Urinary bladder (tissue), 4 donors: ENCODE measurements around the gene MT1E. TPM values are rescaled to one million over a fixed set of nuclear protein-coding genes. Genes with fewer than 3 reads are reported as not detected.
A peak's percentile ranks its signal among the peaks of the same experiment; 100 is the strongest.

ENCODE experiments used
- DNase-seq: peaks from one replicate; pipeline ENCODE4 v3.0.0-alpha.2; 2015; ENCODE audit errors: extremely low spot score
- H3K27ac ChIP-seq: one replicate; pipeline ENCODE4 v1.5.1; 2013; ENCODE audit warnings: low read depth, mild to moderate bottlenecking, moderate library complexity
- H3K36me3 ChIP-seq: one replicate; pipeline ENCODE4 v1.6.1; 2013; ENCODE audit warnings: mild to moderate bottlenecking, moderate library complexity; ENCODE audit not compliant: insufficient read depth
- H3K4me1 ChIP-seq: one replicate; pipeline ENCODE4 v1.6.1; 2013; ENCODE audit warnings: mild to moderate bottlenecking, moderate library complexity; ENCODE audit not compliant: insufficient read depth
- H3K4me3 ChIP-seq: one replicate; pipeline ENCODE4 v1.5.1; 2013; ENCODE audit warnings: low read depth, low read length
- WGBS: extraction: QIAGEN DNeasy Blood & Tissue Kit; methylation state at CpG from one replicate; pipeline ENCODE4 v1.1.7; 2013; 5-methylcytosine and 5-hydroxymethylcytosine counted together
- polyA plus RNA-seq: library from polyadenylated mRNA; stranded (reverse); fragments of 200-250 nt; gene quantifications from one replicate; pipeline ENCODE4 v1.2.3, GENCODE V29; 2013
- total RNA-seq: library from RNA; depleted of rRNA; stranded (reverse); fragments of >200 nt; gene quantifications from one replicate; pipeline ENCODE4 v1.2.3, GENCODE V29; 2014
- donor health status: healthy with polysubstance abuse.
- donor health status: healthy.

The MT1E gene
- total and polyA plus RNA-seq, 2 donors: 14.7 to 189 TPM

GRCh38 chr16:56626685-56627084 lies 1.1 kb downstream of the MT1E start:
- H3K4me3 ChIP-seq: peak overlapping the region; percentile 46
- no peaks in the 10 kb centered on the region for H3K36me3 ChIP-seq
- H3K27ac ChIP-seq: no peak overlapping the region
- no peak for DNase-seq
- WGBS: 61% methylated on average over 7 of the region's 7 CpGs
- no peaks in the 10 kb centered on the region for H3K4me1 ChIP-seq

DNA sequence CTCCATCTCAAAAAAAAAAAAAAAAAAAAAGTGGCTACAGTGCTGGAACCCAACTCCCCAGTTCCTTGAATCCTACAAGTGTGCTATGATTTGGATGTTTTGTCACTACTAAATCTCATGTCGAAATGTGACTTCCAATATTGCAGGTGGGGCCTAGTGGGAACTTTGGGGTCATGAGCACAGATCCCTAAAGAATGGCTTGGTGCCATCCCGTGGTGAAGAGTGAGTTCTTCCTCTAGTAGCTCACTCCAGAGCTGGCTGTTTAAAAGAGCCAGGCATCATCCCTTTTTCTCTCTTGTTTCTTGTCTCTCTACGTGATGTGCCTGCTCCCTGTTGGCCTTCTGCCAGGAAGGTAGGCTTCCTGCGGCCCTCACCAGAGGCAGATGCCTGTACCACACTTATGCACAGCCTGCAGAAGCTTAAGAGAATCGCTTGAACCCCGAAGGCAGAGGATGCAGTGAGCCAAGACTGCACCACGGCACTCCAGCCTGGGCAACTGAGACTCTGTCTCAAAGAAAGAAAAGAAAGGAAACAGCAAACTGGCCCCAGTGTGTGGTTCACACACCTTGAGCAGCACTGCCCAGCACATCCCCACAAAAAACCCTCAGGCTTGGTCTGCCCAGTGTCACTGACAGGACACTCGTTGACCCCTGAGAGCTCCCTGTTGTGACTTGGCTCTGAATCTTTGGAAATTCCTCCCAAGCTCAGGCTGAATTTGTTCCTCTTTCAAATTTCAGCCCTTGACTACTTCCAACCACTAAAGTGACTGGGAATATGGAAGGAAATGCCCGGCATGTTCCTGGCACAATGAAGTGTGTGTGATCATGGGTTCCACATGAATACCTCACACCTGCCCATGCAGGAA lies 3.1 kb downstream of the MT1E start:
- no peak overlapping the region for H3K27ac ChIP-seq
- no peak overlapping the region for H3K4me3 ChIP-seq
- DNase-seq: no peak
- no peaks in the 10 kb centered on the region for H3K4me1 ChIP-seq
- H3K36me3 ChIP-seq: no peaks in the 10 kb centered on the region
- WGBS: 71% methylated on average over 9 of the region's 9 CpGs

- whole genome bisulfite sequencing: 71% methylated on average over 3 of the region's 3 CpGs
- no peak overlapping the region for H3K27ac ChIP-seq
- H3K4me3 ChIP-seq: no peak overlapping the region
- H3K36me3 ChIP-seq: no peaks in the 10 kb centered on the region
- no peak for DNase-seq
- no peaks in the 10 kb centered on the region for H3K4me1 ChIP-seq
These were observed 4.0 kb downstream of the MT1E start for GRCh38 chr16:56629531-56629930.

DNA sequence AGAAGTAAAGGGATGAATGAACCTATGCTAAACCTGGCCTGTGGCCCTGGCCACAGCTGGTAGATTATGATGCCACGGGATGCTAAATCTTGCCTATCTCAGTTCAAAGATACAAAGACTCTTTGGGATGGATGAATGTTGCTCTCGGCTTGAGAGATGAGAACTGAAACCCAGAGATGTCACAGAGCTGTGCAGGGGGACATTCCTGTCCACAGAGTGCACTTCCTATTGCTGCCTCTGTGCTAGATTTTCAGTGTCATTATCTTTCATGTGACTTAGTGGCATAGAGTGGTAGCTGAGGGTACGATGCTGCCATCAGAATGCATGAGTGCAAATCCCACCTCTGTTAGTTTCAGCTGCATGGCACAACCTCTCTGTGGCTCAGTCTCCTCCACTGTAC lies 4.6 kb downstream of the MT1E start:
- WGBS: 81% methylated on average over 3 of the region's 3 CpGs

GRCh38 chr16:56631197-56631596 lies 5.6 kb downstream of the MT1E start:
- Histone ChIP-seq H3K36me3 (no peaks in the 10 kb centered on the region), H3K4me3 (no peak overlapping the region), H3K27ac (no peak overlapping the region), H3K4me1 (no peaks in the 10 kb centered on the region)
- WGBS: 90% methylated on average over 10 of the region's 10 CpGs
- DNase-seq: no peak

More for the DNA sequence above, 4.6 kb downstream of the MT1E start:
- Histone ChIP-seq H3K4me1 (no peaks in the 10 kb centered on the region), H3K36me3 (no peaks in the 10 kb centered on the region), H3K4me3 (no peak overlapping the region), H3K27ac (no peak overlapping the region)
- DNase-seq: no peak

DNA sequence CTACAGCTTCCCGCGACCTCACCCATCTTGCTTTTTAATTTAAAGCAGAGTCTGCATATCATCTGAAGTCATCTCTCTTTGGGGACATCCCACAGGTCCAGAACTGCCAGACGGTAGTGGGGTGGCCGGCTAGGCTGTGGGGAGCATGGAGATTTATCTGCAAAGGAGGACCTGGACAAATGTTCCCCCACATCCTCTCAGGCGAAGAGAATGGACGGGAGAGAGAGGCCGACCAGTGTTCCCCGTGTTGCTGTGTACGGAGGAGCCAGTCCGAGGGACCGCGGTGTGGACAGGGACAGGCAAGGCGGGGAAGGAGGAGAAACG lies 6.2 kb downstream of the MT1E start:
- DNase-seq: no peak

GRCh38 chr16:56632156-56632847 lies 6.7 kb downstream of the MT1E start, which contains the start of gene MT1M:
Gene MT1M, plus strand, starts transcription at chr16:56632659. Its CDS starts 73 bp downstream, at chr16:56632732.
- H3K4me3 ChIP-seq: peak within 1 kb of the TSS; percentile 44
- WGBS: 3% methylated on average over 61 of the region's 61 CpGs
- no peak for DNase-seq
- no peaks in the 10 kb centered on the region for H3K36me3 ChIP-seq
- peak within 1 kb of the TSS; percentile 79 for H3K27ac ChIP-seq
- no peaks in the 10 kb centered on the region for H3K4me1 ChIP-seq

More for the DNA sequence above, 6.2 kb downstream of the MT1E start:
- H3K4me3 ChIP-seq: peak overlapping the region; percentile 44
- peak overlapping the region; percentile 79 for H3K27ac ChIP-seq
- 37% methylated on average over 14 of the region's 14 CpGs for WGBS
- H3K36me3 ChIP-seq: no peaks in the 10 kb centered on the region
- no peaks in the 10 kb centered on the region for H3K4me1 ChIP-seq

GRCh38 chr16:56632848-56633365 lies 7.3 kb downstream of the MT1E start:
- WGBS: 54% methylated on average over 6 of the region's 6 CpGs
- H3K36me3 ChIP-seq: no peaks in the 10 kb centered on the region
- H3K4me3 ChIP-seq: peak overlapping the region; percentile 44
- no peaks in the 10 kb centered on the region for H3K4me1 ChIP-seq
- DNase-seq: no peak
- H3K27ac ChIP-seq: peak overlapping the region; percentile 48

- Histone ChIP-seq H3K27ac (no peak overlapping the region), H3K36me3 (no peaks in the 10 kb centered on the region), H3K4me3 (no peak overlapping the region), H3K4me1 (no peaks in the 10 kb centered on the region)
- WGBS: 63% methylated on average over 7 of the region's 7 CpGs
- no peak for DNase-seq
These were observed 8.0 kb downstream of the MT1E start for GRCh38 chr16:56633535-56633934.

DNA sequence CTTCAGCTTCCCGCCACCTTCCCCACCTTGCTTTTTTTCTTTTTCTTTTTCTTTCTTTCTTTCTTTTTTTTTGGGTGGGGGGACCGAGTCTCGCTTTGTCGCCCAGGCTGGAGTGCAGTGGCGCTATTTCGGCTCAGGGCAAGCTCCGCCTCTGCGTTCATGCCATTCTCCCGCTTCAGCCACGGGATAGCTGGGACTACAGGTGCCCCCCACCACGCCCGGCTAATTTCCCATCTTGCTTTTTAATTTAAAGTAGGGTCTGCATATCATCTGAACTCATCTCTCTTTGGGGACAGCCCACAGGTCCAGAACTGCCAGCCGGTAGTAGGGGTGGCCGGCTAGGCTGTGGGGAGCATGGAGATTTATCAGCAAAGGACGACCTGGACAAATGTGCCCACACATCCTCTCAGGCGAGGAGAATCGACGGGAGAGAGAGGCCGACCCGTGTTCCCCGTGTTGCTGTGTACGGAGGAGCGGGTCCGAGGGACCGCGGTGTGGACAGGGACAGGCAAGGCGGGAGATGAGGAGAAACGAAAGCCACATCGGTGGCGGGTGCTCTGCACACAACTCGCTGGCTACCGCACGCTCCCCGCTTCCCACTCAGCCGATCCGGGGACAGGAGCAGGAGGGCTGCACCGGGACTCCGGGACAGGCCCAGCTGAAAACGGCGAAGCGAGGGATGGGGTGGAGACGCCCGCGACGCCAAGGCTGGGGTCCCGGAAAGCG lies 9.3 kb downstream of the MT1E start:
- no peak for DNase-seq
- Histone ChIP-seq H3K36me3 (no peaks in the 10 kb centered on the region), H3K27ac (no peak overlapping the region), H3K4me1 (no peaks in the 10 kb centered on the region), H3K4me3 (no peak overlapping the region)
- WGBS: 36% methylated on average over 47 of the region's 47 CpGs

- Histone ChIP-seq H3K27ac (no peak overlapping the region), H3K36me3 (no peaks in the 10 kb centered on the region), H3K4me3 (peak overlapping the region; percentile 3), H3K4me1 (no peaks in the 10 kb centered on the region)
- WGBS: 23% methylated on average over 40 of the region's 40 CpGs
- no peak for DNase-seq
These were observed 9.9 kb downstream of the MT1E start for GRCh38 chr16:56635441-56635967.

DNA sequence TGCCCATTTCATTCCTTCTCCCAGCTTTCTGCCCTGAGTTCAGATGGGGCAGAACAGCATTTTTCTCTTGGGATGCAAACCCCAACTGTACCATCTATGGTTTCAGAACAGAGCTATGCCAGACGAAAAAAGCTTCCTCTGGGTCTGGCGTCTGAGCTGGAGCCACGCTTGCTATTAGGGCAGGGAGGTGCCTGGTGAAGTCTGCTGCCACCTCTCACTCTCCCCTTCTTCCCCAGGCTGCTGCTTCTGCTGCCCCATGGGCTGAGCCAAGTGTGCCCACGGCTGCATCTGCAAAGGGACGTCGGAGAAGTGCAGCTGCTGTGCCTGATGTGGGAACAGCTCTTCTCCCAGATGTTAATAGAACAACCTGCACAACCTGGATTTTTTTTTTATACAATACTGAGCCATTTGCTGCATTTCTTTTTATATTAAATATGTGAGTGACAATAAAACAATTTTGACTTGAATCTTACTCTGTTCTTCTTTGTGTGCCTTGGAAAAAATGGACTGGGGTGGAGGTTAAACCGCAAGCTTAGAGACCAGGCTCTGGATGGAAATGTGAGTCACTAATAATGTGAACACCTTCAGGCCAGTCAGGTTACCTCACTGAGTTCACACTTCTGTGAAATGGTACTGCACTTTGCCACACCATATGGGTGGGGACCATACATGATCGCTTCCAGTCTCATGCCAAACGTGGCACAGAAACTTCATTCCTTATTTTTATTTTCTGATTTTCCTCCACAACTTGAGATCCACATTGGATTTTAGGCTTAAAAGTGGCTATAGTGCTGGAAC lies 11.2 kb downstream of the MT1E start:
- WGBS: 66% methylated on average over 9 of the region's 9 CpGs
- Histone ChIP-seq H3K4me1 (no peaks in the 10 kb centered on the region), H3K36me3 (no peaks in the 10 kb centered on the region), H3K4me3 (no peak overlapping the region), H3K27ac (no peak overlapping the region)
- DNase-seq: no peak
